WTC11 (cell line): Measurements from ENCODE around the gene PLEKHA1. TPM values are rescaled to one million over a fixed set of nuclear protein-coding genes. Genes with fewer than 3 reads are reported as not detected.

ENCODE experiments used
- ATAC-seq: fragments of 200-7000 bp; cut with Tn5 transposase; 2 replicates; pipeline ENCODE4 v1.10.0; 2021; ENCODE audit warnings: mild to moderate bottlenecking, moderate library complexity
- CTCF ChIA-PET: fragments of 300-600 bp; sonication (Branson Sonifier 250); formaldehyde crosslinking; loops from one replicate; lab custom pipeline; 2021; ENCODE audit warnings: antibody characterized with exemption; lab: Charles Lee
- POLR2A ChIA-PET: fragments of 350-600 bp; sonication (Branson Sonifier 250); formaldehyde crosslinking; loops from one replicate; lab custom pipeline; 2021; ENCODE audit warnings: antibody characterized with exemption; lab: Charles Lee
- DNase-seq: peaks from one replicate; pipeline ENCODE4 v3.0.0; 2021; ENCODE audit warnings: low spot score
- H3K27ac Mint-ChIP-seq: 2 replicates; pipeline ENCODE4 v1.8.0; 2021; ENCODE audit warnings: mixed read lengths
- H3K27me3 Mint-ChIP-seq: 2 replicates; pipeline ENCODE4 v1.8.0; 2021; ENCODE audit warnings: low read depth, mild to moderate bottlenecking, moderate library complexity, mixed read lengths
- H3K36me3 Mint-ChIP-seq: 2 replicates; pipeline ENCODE4 v1.8.0; 2021; ENCODE audit warnings: mixed read lengths
- H3K4me1 Mint-ChIP-seq: 2 replicates; pipeline ENCODE4 v1.8.0; 2022; ENCODE audit warnings: mixed read lengths
- H3K4me3 Mint-ChIP-seq: 2 replicates; pipeline ENCODE4 v1.8.0; 2021; ENCODE audit warnings: mild to moderate bottlenecking, moderate library complexity, mixed read lengths
- H3K9me3 Mint-ChIP-seq: 2 replicates; pipeline ENCODE4 v1.8.0; 2021; ENCODE audit warnings: mixed read lengths
- ELF4 ChIP-seq: sonication (generic); formaldehyde crosslinking; IDR thresholded peaks from 2 replicates; pipeline ENCODE4 v1.8.1; 2022; ENCODE audit warnings: low read depth, mild to moderate bottlenecking, moderate library complexity, missing genetic modification reagents
- GABPB1 ChIP-seq: sonication (generic); formaldehyde crosslinking; IDR thresholded peaks from 2 replicates; pipeline ENCODE4 v1.8.1; 2023; ENCODE audit warnings: mild to moderate bottlenecking, missing genetic modification reagents
- GTF2I ChIP-seq: fragments of 250-450 bp; sonication (Bioruptor Pico); conservative IDR thresholded peaks from 2 replicates; pipeline ENCODE4 v1.4.0; 2021; ENCODE audit warnings: mild to moderate bottlenecking
- HMGA2 ChIP-seq: fragments of 250-450 bp; sonication (Bioruptor Pico); IDR thresholded peaks from 2 replicates; pipeline ENCODE4 v1.4.0; 2021; ENCODE audit warnings: mild to moderate bottlenecking, moderate library complexity
- KAT7 ChIP-seq: sonication (generic); formaldehyde crosslinking; IDR thresholded peaks from 2 replicates; pipeline ENCODE4 v1.8.1; 2023; ENCODE audit warnings: missing genetic modification reagents, mild to moderate bottlenecking, borderline replicate concordance
- MXD4 ChIP-seq: fragments of 250-450 bp; sonication (Bioruptor Pico); IDR thresholded peaks from 2 replicates; pipeline ENCODE4 v1.8.0; 2021; ENCODE audit warnings: mild to moderate bottlenecking, moderate library complexity, borderline replicate concordance
- MYBL2 ChIP-seq: sonication (generic); formaldehyde crosslinking; IDR thresholded peaks from 2 replicates; pipeline ENCODE4 v1.8.1; 2023; ENCODE audit warnings: mild to moderate bottlenecking, moderate library complexity, missing genetic modification reagents
- NFATC4 ChIP-seq: fragments of 250-450 bp; sonication (Bioruptor Pico); IDR thresholded peaks from 2 replicates; pipeline ENCODE4 v1.9.0; 2021; ENCODE audit warnings: mild to moderate bottlenecking
- RELA ChIP-seq: sonication (generic); formaldehyde crosslinking; IDR thresholded peaks from 2 replicates; pipeline ENCODE4 v1.8.1; 2022; ENCODE audit warnings: missing genetic modification reagents, mild to moderate bottlenecking, borderline replicate concordance
- ZNF121 ChIP-seq: sonication (generic); formaldehyde crosslinking; IDR thresholded peaks from 2 replicates; pipeline ENCODE4 v1.8.0; 2023; ENCODE audit warnings: missing genetic modification reagents
- ZNF416 ChIP-seq: fragments of 250-450 bp; sonication (Bioruptor Pico); IDR thresholded peaks from 2 replicates; pipeline ENCODE4 v1.9.0; 2021; ENCODE audit warnings: mild to moderate bottlenecking, inconsistent platforms
- total RNA-seq: library from RNA; stranded (reverse); gene quantifications from 3 replicates; pipeline ENCODE4 v1.2.3, GENCODE V29; 2021
- TF ChIP-seq, protein P1 (sequence below): fragments of 250-450 bp; sonication (Bioruptor Pico); IDR thresholded peaks from 2 replicates; pipeline ENCODE4 v2.1.2; 2022; ENCODE audit warnings: mild to moderate bottlenecking, moderate library complexity
- TF ChIP-seq, protein P2 (sequence below): fragments of 250-450 bp; sonication (Bioruptor Pico); IDR thresholded peaks from 2 replicates; pipeline ENCODE4 v1.9.0; 2021; ENCODE audit warnings: mild to moderate bottlenecking
- TF ChIP-seq, protein P3 (sequence below): sonication (generic); formaldehyde crosslinking; IDR thresholded peaks from 2 replicates; pipeline ENCODE4 v1.8.1; 2022; ENCODE audit warnings: mild to moderate bottlenecking, missing genetic modification reagents, moderate library complexity, borderline replicate concordance
- TF ChIP-seq, protein P4 (sequence below): sonication (generic); formaldehyde crosslinking; IDR thresholded peaks from 2 replicates; pipeline ENCODE4 v1.8.1; 2022; ENCODE audit warnings: missing genetic modification reagents, borderline replicate concordance
- TF ChIP-seq, protein P5 (sequence below): sonication (generic); formaldehyde crosslinking; IDR thresholded peaks from 2 replicates; pipeline ENCODE4 v1.8.1; 2023; ENCODE audit warnings: mild to moderate bottlenecking, missing genetic modification reagents, moderate library complexity
- TF ChIP-seq, protein P6 (sequence below): sonication (generic); formaldehyde crosslinking; IDR thresholded peaks from 2 replicates; pipeline ENCODE4 v1.8.0; 2023; ENCODE audit warnings: mild to moderate bottlenecking, missing genetic modification reagents
- TF ChIP-seq, protein P7 (sequence below): sonication (generic); formaldehyde crosslinking; IDR thresholded peaks from 2 replicates; pipeline ENCODE4 v1.8.1; 2022; ENCODE audit warnings: low read depth, mild to moderate bottlenecking, moderate library complexity, missing genetic modification reagents, borderline replicate concordance
- TF ChIP-seq, protein P8 (sequence below): fragments of 250-450 bp; sonication (Bioruptor Pico); IDR thresholded peaks from 2 replicates; pipeline ENCODE4 v1.9.0; 2021; ENCODE audit warnings: mild to moderate bottlenecking, borderline replicate concordance
- TF ChIP-seq, protein P9 (sequence below): sonication (generic); formaldehyde crosslinking; IDR thresholded peaks from 2 replicates; pipeline ENCODE4 v1.8.1; 2022; ENCODE audit warnings: low read depth, missing genetic modification reagents, borderline replicate concordance

PLEKHA1 gene
- total RNA-seq, 1 experiment from 2014 or later: 34.6 TPM

DNA sequence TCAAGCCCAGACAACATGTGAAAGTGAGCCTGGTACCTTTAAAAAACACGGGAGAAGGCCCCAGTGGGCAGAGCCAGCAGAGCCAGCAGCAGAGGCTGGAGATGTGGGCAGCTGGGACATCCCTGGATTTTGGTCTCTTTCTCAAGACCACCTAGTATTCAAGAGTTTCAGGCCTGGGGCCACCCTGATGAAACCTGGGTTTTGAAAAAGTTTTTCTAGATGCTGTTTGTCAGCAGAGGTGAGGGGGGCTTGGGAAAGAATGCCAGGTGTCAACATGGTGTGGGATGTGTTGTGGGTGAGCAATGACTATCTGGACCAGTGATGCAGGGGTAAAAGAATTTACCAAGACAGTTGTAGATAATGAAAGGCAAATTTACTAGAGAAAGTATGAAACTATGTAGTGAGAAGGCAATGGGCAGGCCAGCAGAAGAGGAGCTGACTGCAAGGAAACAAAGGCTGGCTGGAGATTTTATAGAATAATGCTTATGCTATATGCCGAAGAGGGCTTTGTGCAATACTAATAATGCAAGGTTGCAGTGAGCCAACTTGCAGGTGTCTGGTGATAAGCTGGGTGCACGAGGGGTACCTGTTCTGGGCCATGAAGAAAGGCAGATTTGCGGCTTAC is 28.1 kb upstream of the PLEKHA1 start:
- Mint-ChIP-seq H3K4me3 (no peak overlapping the region), H3K27ac (no peak overlapping the region), H3K9me3 (peaks cover 48% of the 10 kb centered on the region), H3K4me1 (peaks cover 36% of the 10 kb centered on the region), H3K36me3 (peaks cover 29% of the 10 kb centered on the region), H3K27me3 (peaks cover 32% of the 10 kb centered on the region)
- ChIA-PET POLR2A (no interaction called here), CTCF (no interaction called here)
- ATAC-seq (no peak), DNase-seq (no peak)
- TF ChIP-seq GABPB1 (CRISPR knock-in tag) (no peak), KAT7 (CRISPR knock-in tag) (no peak), GTF2I (no peak), RELA (CRISPR knock-in tag) (no peak), ZNF121 (no peak), MYBL2 (CRISPR knock-in tag) (no peak), ELF4 (CRISPR knock-in tag) (no peak), NFATC4 (CRISPR knock-in tag) (no peak), MXD4 (no peak), HMGA2 (CRISPR knock-in tag) (no peak), ZNF416 (CRISPR knock-in tag) (no peak)
- TF ChIP-seq, protein P1, sequence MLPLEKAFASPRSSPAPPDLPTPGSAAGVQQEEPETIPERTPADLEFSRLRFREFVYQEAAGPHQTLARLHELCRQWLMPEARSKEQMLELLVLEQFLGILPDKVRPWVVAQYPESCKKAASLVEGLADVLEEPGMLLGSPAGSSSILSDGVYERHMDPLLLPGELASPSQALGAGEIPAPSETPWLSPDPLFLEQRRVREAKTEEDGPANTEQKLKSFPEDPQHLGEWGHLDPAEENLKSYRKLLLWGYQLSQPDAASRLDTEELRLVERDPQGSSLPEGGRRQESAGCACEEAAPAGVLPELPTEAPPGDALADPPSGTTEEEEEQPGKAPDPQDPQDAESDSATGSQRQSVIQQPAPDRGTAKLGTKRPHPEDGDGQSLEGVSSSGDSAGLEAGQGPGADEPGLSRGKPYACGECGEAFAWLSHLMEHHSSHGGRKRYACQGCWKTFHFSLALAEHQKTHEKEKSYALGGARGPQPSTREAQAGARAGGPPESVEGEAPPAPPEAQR (CRISPR knock-in tag): no peak
- TF ChIP-seq, protein P2, sequence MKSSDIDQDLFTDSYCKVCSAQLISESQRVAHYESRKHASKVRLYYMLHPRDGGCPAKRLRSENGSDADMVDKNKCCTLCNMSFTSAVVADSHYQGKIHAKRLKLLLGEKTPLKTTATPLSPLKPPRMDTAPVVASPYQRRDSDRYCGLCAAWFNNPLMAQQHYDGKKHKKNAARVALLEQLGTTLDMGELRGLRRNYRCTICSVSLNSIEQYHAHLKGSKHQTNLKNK (CRISPR knock-in tag): no peak
- TF ChIP-seq, protein P3, sequence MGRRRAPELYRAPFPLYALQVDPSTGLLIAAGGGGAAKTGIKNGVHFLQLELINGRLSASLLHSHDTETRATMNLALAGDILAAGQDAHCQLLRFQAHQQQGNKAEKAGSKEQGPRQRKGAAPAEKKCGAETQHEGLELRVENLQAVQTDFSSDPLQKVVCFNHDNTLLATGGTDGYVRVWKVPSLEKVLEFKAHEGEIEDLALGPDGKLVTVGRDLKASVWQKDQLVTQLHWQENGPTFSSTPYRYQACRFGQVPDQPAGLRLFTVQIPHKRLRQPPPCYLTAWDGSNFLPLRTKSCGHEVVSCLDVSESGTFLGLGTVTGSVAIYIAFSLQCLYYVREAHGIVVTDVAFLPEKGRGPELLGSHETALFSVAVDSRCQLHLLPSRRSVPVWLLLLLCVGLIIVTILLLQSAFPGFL (CRISPR knock-in tag): no peak
- TF ChIP-seq, protein P4, sequence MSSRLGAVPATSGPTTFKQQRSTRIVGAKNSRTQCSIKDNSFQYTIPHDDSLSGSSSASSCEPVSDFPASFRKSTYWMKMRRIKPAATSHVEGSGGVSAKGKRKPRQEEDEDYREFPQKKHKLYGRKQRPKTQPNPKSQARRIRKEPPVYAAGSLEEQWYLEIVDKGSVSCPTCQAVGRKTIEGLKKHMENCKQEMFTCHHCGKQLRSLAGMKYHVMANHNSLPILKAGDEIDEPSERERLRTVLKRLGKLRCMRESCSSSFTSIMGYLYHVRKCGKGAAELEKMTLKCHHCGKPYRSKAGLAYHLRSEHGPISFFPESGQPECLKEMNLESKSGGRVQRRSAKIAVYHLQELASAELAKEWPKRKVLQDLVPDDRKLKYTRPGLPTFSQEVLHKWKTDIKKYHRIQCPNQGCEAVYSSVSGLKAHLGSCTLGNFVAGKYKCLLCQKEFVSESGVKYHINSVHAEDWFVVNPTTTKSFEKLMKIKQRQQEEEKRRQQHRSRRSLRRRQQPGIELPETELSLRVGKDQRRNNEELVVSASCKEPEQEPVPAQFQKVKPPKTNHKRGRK (CRISPR knock-in tag): no peak
- TF ChIP-seq, protein P5, sequence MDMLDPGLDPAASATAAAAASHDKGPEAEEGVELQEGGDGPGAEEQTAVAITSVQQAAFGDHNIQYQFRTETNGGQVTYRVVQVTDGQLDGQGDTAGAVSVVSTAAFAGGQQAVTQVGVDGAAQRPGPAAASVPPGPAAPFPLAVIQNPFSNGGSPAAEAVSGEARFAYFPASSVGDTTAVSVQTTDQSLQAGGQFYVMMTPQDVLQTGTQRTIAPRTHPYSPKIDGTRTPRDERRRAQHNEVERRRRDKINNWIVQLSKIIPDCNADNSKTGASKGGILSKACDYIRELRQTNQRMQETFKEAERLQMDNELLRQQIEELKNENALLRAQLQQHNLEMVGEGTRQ: no peak
- TF ChIP-seq, protein P6, sequence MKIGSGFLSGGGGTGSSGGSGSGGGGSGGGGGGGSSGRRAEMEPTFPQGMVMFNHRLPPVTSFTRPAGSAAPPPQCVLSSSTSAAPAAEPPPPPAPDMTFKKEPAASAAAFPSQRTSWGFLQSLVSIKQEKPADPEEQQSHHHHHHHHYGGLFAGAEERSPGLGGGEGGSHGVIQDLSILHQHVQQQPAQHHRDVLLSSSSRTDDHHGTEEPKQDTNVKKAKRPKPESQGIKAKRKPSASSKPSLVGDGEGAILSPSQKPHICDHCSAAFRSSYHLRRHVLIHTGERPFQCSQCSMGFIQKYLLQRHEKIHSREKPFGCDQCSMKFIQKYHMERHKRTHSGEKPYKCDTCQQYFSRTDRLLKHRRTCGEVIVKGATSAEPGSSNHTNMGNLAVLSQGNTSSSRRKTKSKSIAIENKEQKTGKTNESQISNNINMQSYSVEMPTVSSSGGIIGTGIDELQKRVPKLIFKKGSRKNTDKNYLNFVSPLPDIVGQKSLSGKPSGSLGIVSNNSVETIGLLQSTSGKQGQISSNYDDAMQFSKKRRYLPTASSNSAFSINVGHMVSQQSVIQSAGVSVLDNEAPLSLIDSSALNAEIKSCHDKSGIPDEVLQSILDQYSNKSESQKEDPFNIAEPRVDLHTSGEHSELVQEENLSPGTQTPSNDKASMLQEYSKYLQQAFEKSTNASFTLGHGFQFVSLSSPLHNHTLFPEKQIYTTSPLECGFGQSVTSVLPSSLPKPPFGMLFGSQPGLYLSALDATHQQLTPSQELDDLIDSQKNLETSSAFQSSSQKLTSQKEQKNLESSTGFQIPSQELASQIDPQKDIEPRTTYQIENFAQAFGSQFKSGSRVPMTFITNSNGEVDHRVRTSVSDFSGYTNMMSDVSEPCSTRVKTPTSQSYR: no peak
- TF ChIP-seq, protein P7, sequence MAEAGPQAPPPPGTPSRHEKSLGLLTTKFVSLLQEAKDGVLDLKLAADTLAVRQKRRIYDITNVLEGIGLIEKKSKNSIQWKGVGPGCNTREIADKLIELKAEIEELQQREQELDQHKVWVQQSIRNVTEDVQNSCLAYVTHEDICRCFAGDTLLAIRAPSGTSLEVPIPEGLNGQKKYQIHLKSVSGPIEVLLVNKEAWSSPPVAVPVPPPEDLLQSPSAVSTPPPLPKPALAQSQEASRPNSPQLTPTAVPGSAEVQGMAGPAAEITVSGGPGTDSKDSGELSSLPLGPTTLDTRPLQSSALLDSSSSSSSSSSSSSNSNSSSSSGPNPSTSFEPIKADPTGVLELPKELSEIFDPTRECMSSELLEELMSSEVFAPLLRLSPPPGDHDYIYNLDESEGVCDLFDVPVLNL (CRISPR knock-in tag): no peak
- TF ChIP-seq, protein P8, sequence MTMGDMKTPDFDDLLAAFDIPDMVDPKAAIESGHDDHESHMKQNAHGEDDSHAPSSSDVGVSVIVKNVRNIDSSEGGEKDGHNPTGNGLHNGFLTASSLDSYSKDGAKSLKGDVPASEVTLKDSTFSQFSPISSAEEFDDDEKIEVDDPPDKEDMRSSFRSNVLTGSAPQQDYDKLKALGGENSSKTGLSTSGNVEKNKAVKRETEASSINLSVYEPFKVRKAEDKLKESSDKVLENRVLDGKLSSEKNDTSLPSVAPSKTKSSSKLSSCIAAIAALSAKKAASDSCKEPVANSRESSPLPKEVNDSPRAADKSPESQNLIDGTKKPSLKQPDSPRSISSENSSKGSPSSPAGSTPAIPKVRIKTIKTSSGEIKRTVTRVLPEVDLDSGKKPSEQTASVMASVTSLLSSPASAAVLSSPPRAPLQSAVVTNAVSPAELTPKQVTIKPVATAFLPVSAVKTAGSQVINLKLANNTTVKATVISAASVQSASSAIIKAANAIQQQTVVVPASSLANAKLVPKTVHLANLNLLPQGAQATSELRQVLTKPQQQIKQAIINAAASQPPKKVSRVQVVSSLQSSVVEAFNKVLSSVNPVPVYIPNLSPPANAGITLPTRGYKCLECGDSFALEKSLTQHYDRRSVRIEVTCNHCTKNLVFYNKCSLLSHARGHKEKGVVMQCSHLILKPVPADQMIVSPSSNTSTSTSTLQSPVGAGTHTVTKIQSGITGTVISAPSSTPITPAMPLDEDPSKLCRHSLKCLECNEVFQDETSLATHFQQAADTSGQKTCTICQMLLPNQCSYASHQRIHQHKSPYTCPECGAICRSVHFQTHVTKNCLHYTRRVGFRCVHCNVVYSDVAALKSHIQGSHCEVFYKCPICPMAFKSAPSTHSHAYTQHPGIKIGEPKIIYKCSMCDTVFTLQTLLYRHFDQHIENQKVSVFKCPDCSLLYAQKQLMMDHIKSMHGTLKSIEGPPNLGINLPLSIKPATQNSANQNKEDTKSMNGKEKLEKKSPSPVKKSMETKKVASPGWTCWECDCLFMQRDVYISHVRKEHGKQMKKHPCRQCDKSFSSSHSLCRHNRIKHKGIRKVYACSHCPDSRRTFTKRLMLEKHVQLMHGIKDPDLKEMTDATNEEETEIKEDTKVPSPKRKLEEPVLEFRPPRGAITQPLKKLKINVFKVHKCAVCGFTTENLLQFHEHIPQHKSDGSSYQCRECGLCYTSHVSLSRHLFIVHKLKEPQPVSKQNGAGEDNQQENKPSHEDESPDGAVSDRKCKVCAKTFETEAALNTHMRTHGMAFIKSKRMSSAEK (CRISPR knock-in tag): no peak
- TF ChIP-seq, protein P9, sequence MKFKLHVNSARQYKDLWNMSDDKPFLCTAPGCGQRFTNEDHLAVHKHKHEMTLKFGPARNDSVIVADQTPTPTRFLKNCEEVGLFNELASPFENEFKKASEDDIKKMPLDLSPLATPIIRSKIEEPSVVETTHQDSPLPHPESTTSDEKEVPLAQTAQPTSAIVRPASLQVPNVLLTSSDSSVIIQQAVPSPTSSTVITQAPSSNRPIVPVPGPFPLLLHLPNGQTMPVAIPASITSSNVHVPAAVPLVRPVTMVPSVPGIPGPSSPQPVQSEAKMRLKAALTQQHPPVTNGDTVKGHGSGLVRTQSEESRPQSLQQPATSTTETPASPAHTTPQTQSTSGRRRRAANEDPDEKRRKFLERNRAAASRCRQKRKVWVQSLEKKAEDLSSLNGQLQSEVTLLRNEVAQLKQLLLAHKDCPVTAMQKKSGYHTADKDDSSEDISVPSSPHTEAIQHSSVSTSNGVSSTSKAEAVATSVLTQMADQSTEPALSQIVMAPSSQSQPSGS: no peak
